ENCODE data around the gene FCHSD2. TPM values are rescaled to one million over a fixed set of nuclear protein-coding genes. Genes with fewer than 3 reads are reported as not detected.
A peak's percentile ranks its signal among the peaks of the same experiment; 100 is the strongest.

Gene FCHSD2
- total RNA-seq, 1 donor from 2014 or later, result 22.2 TPM

DNA sequence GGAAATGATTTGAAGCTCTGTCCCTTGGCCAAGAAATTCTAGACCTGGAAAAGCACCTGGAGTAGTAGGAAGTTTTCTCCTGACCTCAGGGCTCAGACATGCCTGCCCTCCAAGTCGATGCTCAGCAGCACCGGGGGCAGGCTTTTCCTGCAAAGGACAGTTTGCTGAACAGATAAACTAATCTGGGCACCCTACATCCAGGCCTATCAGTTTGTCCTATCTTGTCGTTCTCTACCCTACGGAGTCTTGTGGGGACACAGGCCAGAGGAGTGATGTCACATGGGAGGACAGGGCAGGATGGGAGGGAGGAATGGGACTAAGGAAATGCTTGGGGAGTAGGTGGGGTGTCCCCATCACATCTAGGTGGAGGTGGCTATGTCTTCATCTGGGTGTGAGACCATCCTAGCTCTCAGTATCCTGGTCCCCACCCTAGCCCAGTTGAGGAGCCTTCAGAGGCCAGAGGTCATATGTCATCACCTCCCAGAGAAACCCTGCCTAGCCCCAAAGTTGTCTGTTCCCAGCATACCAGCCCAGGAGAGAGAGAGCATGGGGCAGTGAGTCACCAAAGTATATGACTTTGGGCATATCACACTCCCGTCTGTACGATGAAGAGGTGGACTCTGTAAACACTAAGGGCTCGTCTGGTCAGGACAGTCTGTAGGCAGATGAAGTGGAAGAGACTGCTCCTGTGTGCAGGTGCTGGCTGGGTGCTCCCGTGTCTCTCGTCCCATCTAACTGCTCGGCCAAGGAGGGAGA, 18.1 kb upstream of the FCHSD2 start:
- H3K4me3 Mint-ChIP-seq, result no peak overlapping the region
- TF ChIP-seq, protein P1, sequence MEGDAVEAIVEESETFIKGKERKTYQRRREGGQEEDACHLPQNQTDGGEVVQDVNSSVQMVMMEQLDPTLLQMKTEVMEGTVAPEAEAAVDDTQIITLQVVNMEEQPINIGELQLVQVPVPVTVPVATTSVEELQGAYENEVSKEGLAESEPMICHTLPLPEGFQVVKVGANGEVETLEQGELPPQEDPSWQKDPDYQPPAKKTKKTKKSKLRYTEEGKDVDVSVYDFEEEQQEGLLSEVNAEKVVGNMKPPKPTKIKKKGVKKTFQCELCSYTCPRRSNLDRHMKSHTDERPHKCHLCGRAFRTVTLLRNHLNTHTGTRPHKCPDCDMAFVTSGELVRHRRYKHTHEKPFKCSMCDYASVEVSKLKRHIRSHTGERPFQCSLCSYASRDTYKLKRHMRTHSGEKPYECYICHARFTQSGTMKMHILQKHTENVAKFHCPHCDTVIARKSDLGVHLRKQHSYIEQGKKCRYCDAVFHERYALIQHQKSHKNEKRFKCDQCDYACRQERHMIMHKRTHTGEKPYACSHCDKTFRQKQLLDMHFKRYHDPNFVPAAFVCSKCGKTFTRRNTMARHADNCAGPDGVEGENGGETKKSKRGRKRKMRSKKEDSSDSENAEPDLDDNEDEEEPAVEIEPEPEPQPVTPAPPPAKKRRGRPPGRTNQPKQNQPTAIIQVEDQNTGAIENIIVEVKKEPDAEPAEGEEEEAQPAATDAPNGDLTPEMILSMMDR (IDR thresholded peaks at IDR 0.05), result no peak
- no peak for TF ChIP-seq EZH2 (IDR thresholded peaks at IDR 0.05)
- no peak for TF ChIP-seq EZH2phosphoT487 (IDR thresholded peaks at IDR 0.05)
- Histone ChIP-seq H3K36me3 (no peaks in the 10 kb centered on the region), H3K4me2 (no peak overlapping the region), H4K20me1 (ENCODE audit: low read depth) (no peaks in the 10 kb centered on the region), H3K4me1 (no peaks in the 10 kb centered on the region), H3K27me3 (no peaks in the 10 kb centered on the region), H2AFZ (replicated peaks) (no peak overlapping the region), H3K27ac (no peak overlapping the region), H3K79me2 (ENCODE audit: low read depth) (no peaks in the 10 kb centered on the region), H3K9me3 (ENCODE audit: low read depth) (no peaks in the 10 kb centered on the region), H3F3A (ENCODE audit: low read depth) (no peaks in the 10 kb centered on the region), H3K9ac (no peak overlapping the region), H3K4me3 (no peak overlapping the region)
- peak overlapping the region; percentile 53 for H3K27ac Mint-ChIP-seq
- no peak for DNase-seq (ENCODE audit: low spot score)
- peaks cover 14% of the 10 kb centered on the region for H3K4me1 Mint-ChIP-seq
- H3K9me3 Mint-ChIP-seq, result no peaks in the 10 kb centered on the region
- peaks cover 1% of the 10 kb centered on the region for H3K36me3 Mint-ChIP-seq
- peaks cover 11% of the 10 kb centered on the region for H3K27me3 Mint-ChIP-seq (ENCODE audit: insufficient read depth, low read depth)

DNA sequence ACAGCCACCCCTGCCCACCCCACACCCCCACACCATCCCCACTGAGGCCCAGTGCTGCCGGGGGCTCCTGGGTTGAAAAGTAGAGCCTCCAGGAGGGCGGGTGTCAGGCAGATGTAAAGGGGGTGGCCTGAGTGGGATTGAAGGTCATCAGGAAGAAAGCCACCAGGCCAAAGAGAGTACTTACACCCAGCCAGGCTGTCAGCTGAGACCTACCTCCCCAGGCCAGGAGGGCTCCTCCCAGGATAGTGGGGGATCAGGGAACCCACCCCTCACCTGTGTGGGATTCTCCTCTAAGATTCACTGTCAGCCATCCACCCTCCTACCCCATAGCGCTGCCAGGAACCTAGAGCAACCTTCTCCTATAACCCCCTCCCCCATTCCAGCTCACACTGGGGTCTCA, 17.2 kb upstream of the FCHSD2 start:
- peak overlapping the region; percentile 43 for H3K27ac Mint-ChIP-seq
- Histone ChIP-seq H2AFZ (replicated peaks) (no peak overlapping the region), H3K79me2 (ENCODE audit: low read depth) (no peaks in the 10 kb centered on the region), H3K9me3 (ENCODE audit: low read depth) (no peaks in the 10 kb centered on the region), H3K36me3 (no peaks in the 10 kb centered on the region), H3K27me3 (no peaks in the 10 kb centered on the region), H4K20me1 (ENCODE audit: low read depth) (no peaks in the 10 kb centered on the region), H3F3A (ENCODE audit: low read depth) (no peaks in the 10 kb centered on the region), H3K4me2 (no peak overlapping the region), H3K4me1 (no peaks in the 10 kb centered on the region), H3K9ac (no peak overlapping the region), H3K27ac (no peak overlapping the region), H3K4me3 (no peak overlapping the region)
- no peak overlapping the region for H3K4me3 Mint-ChIP-seq
- H3K27me3 Mint-ChIP-seq (ENCODE audit: insufficient read depth, low read depth), result peaks cover 9% of the 10 kb centered on the region
- H3K4me1 Mint-ChIP-seq, result peaks cover 11% of the 10 kb centered on the region
- no peak for TF ChIP-seq EZH2 (IDR thresholded peaks at IDR 0.05)
- TF ChIP-seq, protein P1 (IDR thresholded peaks at IDR 0.05), result no peak
- no peak for TF ChIP-seq EZH2phosphoT487 (IDR thresholded peaks at IDR 0.05)
- H3K9me3 Mint-ChIP-seq, result no peaks in the 10 kb centered on the region
- H3K36me3 Mint-ChIP-seq, result peaks cover 1% of the 10 kb centered on the region
- DNase-seq (ENCODE audit: low spot score), result no peak

GRCh38 chr11:73158356-73159051, 16.4 kb upstream of the FCHSD2 start:
- H3K9ac ChIP-seq, result no peak overlapping the region
- peak overlapping the region; percentile 17 for H3K27ac Mint-ChIP-seq

More at GRCh38 chr11:73158356-73159051, 16.4 kb upstream of the FCHSD2 start:
- no peaks in the 10 kb centered on the region for H3K27me3 ChIP-seq
- H3K4me3 Mint-ChIP-seq, result no peak overlapping the region
- no peak overlapping the region for H2AFZ ChIP-seq (replicated peaks)
- H3K9me3 Mint-ChIP-seq, result no peaks in the 10 kb centered on the region
- no peaks in the 10 kb centered on the region for H3K36me3 ChIP-seq
- no peak overlapping the region for H3K4me3 ChIP-seq
- H3F3A ChIP-seq (ENCODE audit: low read depth), result no peaks in the 10 kb centered on the region
- peaks cover 9% of the 10 kb centered on the region for H3K27me3 Mint-ChIP-seq (ENCODE audit: insufficient read depth, low read depth)
- H3K27ac ChIP-seq, result no peak overlapping the region
- DNase-seq (ENCODE audit: low spot score), result no peak
- H3K9me3 ChIP-seq (ENCODE audit: low read depth), result no peaks in the 10 kb centered on the region
- H3K79me2 ChIP-seq (ENCODE audit: low read depth), result no peaks in the 10 kb centered on the region
- peaks cover 11% of the 10 kb centered on the region for H3K4me1 Mint-ChIP-seq
- H3K4me2 ChIP-seq, result no peak overlapping the region
- no peaks in the 10 kb centered on the region for H4K20me1 ChIP-seq (ENCODE audit: low read depth)
- no peaks in the 10 kb centered on the region for H3K4me1 ChIP-seq
- TF ChIP-seq, protein P1 (IDR thresholded peaks at IDR 0.05), result no peak
- no peak for TF ChIP-seq EZH2 (IDR thresholded peaks at IDR 0.05)
- no peak for TF ChIP-seq EZH2phosphoT487 (IDR thresholded peaks at IDR 0.05)
- H3K36me3 Mint-ChIP-seq, result peaks cover 1% of the 10 kb centered on the region
